Parathyroid adenoma (tissue), 2 donors: ENCODE results near the gene CFAP53.

Experiments
- H2AFZ ChIP-seq: fragments of 300-600 bp; sonication (generic); one replicate; pipeline ENCODE4 v1.7.0; 2017; ENCODE audit warnings: antibody characterized with exemption, mild to moderate bottlenecking
- H3K27ac ChIP-seq: fragments of 300-600 bp; sonication (generic); one replicate; pipeline ENCODE4 v1.7.0; 2017
- H3K27me3 ChIP-seq: fragments of 300-600 bp; sonication (generic); one replicate; pipeline ENCODE4 v1.7.0; 2017; ENCODE audit warnings: low read length; ENCODE audit not compliant: control insufficient read depth, insufficient read depth
- H3K36me3 ChIP-seq: fragments of 300-600 bp; sonication (generic); one replicate; pipeline ENCODE4 v1.7.0; 2017; ENCODE audit warnings: low read length; ENCODE audit not compliant: control insufficient read depth, insufficient read depth
- H3K4me1 ChIP-seq: fragments of 300-600 bp; sonication (generic); one replicate; pipeline ENCODE4 v1.7.0; 2017; ENCODE audit warnings: control low read depth
- H3K4me2 ChIP-seq: fragments of 300-600 bp; sonication (generic); one replicate; pipeline ENCODE4 v1.7.0; 2017; ENCODE audit warnings: low read length
- H3K4me3 ChIP-seq: fragments of 300-600 bp; sonication (generic); one replicate; pipeline ENCODE4 v1.7.0; 2017; ENCODE audit warnings: low read depth, low read length
- H3K79me2 ChIP-seq: fragments of 300-600 bp; sonication (generic); one replicate; pipeline ENCODE4 v1.7.0; 2017; ENCODE audit warnings: control low read depth
- H3K9ac ChIP-seq: fragments of 300-600 bp; sonication (generic); one replicate; pipeline ENCODE4 v1.7.0; 2017; ENCODE audit warnings: mild to moderate bottlenecking
- H3K9me3 ChIP-seq: fragments of 300-600 bp; sonication (generic); one replicate; pipeline ENCODE4 v1.7.0; 2017; ENCODE audit warnings: low read length; ENCODE audit not compliant: control insufficient read depth
- CTCF ChIP-seq: fragments of 300-600 bp; sonication (generic); IDR thresholded peaks from one replicate; pipeline ENCODE4 v1.7.0; 2017; ENCODE audit warnings: antibody characterized with exemption, mild to moderate bottlenecking
- donor health status: primary hyperparathyroidism.

Gene CFAP53

GRCh38 chr18:50277942-50278341 is 11.6 kb upstream of the CFAP53 start:
- Histone ChIP-seq H3K9ac (no peak overlapping the region), H3K9me3 (no peaks in the 10 kb centered on the region), H3K79me2 (peaks cover 16% of the 10 kb centered on the region), H3K36me3 (no peaks in the 10 kb centered on the region), H3K4me3 (no peak overlapping the region), H3K4me2 (no peak overlapping the region), H2AFZ (no peak overlapping the region), H3K27ac (no peak overlapping the region), H3K4me1 (peaks cover 13% of the 10 kb centered on the region), H3K27me3 (no peaks in the 10 kb centered on the region)
- no peak for TF ChIP-seq CTCF

GRCh38 chr18:50276452-50276851 is 10.2 kb upstream of the CFAP53 start:
- H3K27ac ChIP-seq: no peak overlapping the region
- H3K9ac ChIP-seq: no peak overlapping the region
- peaks cover 10% of the 10 kb centered on the region for H3K4me1 ChIP-seq
- H3K36me3 ChIP-seq: no peaks in the 10 kb centered on the region
- H3K4me3 ChIP-seq: no peak overlapping the region
- H3K27me3 ChIP-seq: no peaks in the 10 kb centered on the region
- H2AFZ ChIP-seq: no peak overlapping the region
- H3K4me2 ChIP-seq: no peak overlapping the region
- H3K79me2 ChIP-seq: peaks cover 16% of the 10 kb centered on the region
- no peaks in the 10 kb centered on the region for H3K9me3 ChIP-seq
- no peak for TF ChIP-seq CTCF

- Histone ChIP-seq H3K4me1 (peaks cover 10% of the 10 kb centered on the region), H3K9ac (no peak overlapping the region), H3K27ac (no peak overlapping the region), H3K4me3 (no peak overlapping the region), H3K79me2 (peaks cover 10% of the 10 kb centered on the region), H2AFZ (no peak overlapping the region), H3K27me3 (no peaks in the 10 kb centered on the region), H3K9me3 (no peaks in the 10 kb centered on the region), H3K4me2 (no peak overlapping the region), H3K36me3 (no peaks in the 10 kb centered on the region)
- no peak for TF ChIP-seq CTCF
Observed at GRCh38 chr18:50275503-50276036, 9.3 kb upstream of the CFAP53 start.

GRCh38 chr18:50274941-50275340 is 8.6 kb upstream of the CFAP53 start:
- no peak overlapping the region for H3K4me3 ChIP-seq
- H3K9me3 ChIP-seq: no peaks in the 10 kb centered on the region
- no peaks in the 10 kb centered on the region for H3K27me3 ChIP-seq
- H3K36me3 ChIP-seq: no peaks in the 10 kb centered on the region
- no peak for TF ChIP-seq CTCF
- H3K27ac ChIP-seq: no peak overlapping the region
- H3K79me2 ChIP-seq: peaks cover 5% of the 10 kb centered on the region
- H3K9ac ChIP-seq: no peak overlapping the region
- no peak overlapping the region for H2AFZ ChIP-seq
- H3K4me2 ChIP-seq: no peak overlapping the region
- H3K4me1 ChIP-seq: peaks cover 6% of the 10 kb centered on the region

- Histone ChIP-seq H3K4me2 (no peak overlapping the region), H2AFZ (no peak overlapping the region), H3K36me3 (no peaks in the 10 kb centered on the region), H3K9ac (no peak overlapping the region), H3K4me1 (peaks cover 3% of the 10 kb centered on the region), H3K4me3 (no peak overlapping the region), H3K27ac (no peak overlapping the region), H3K79me2 (peaks cover 5% of the 10 kb centered on the region), H3K27me3 (no peaks in the 10 kb centered on the region), H3K9me3 (no peaks in the 10 kb centered on the region)
- no peak for TF ChIP-seq CTCF
Observed at GRCh38 chr18:50274044-50274442, 7.7 kb upstream of the CFAP53 start.
